Measurements from ENCODE around the gene KANSL2.

- TF ChIP-seq CTCF (IDR thresholded peaks at IDR 0.05) = no peak
- TF ChIP-seq POLR2A (IDR thresholded peaks at IDR 0.05) = no peak
Observed at GRCh38 chr12:48668996-48669395, 13.0 kb downstream of the KANSL2 start.
